Keratinocyte (primary cell): Measurements from ENCODE around the gene SH3RF1. TPM values are rescaled to one million over a fixed set of nuclear protein-coding genes. Genes with fewer than 3 reads are reported as not detected.

Source experiments
- DNase-seq: peaks from one replicate; pipeline ENCODE4 v3.0.0-alpha.2; 2011; ENCODE audit warnings: low read depth, missing footprints, low spot score
- FAIRE-seq: peaks from 2 replicates; lab custom pipeline; 2011; peaks lifted over from hg19 to GRCh38; lab: Jason Lieb, UNC
- H2AFZ ChIP-seq: 2 replicates; pipeline ENCODE4 v1.6.0; 2012; ENCODE audit warnings: low read length, control low read depth, inconsistent platforms; ENCODE audit not compliant: control insufficient read depth
- H3K27ac ChIP-seq: 2 replicates; pipeline ENCODE4 v1.5.1; 2011; ENCODE audit warnings: low read length; ENCODE audit not compliant: control insufficient read depth, insufficient read depth
- H3K27me3 ChIP-seq: 3 replicates; pipeline ENCODE4 v1.6.0; 2011; ENCODE audit warnings: low read length; ENCODE audit not compliant: control insufficient read depth, insufficient read depth; ENCODE audit errors: extremely low read depth
- H3K36me3 ChIP-seq, 2 experiments: 2 replicates in 1 of 2; 3 replicates in 1 of 2; pipeline ENCODE4 v1.5.1; 2011; ENCODE audit warnings: low read length in 2 of 2, mild to moderate bottlenecking in 1 of 2; ENCODE audit not compliant: control insufficient read depth in 2 of 2, insufficient read depth in 2 of 2; ENCODE audit errors: extremely low read depth in 1 of 2
- H3K4me1 ChIP-seq: 3 replicates; pipeline ENCODE4 v1.5.1; 2011; ENCODE audit warnings: low read length; ENCODE audit not compliant: control insufficient read depth, insufficient read depth; ENCODE audit errors: extremely low read depth
- H3K4me2 ChIP-seq: 3 replicates; pipeline ENCODE4 v1.6.0; 2011; ENCODE audit warnings: low read depth, low read length; ENCODE audit not compliant: control insufficient read depth, insufficient read depth; ENCODE audit errors: extremely low read depth
- H3K4me3 ChIP-seq, 3 experiments: fragments of 200-600 bp in 1 of 3; sonication (generic) in 1 of 3; 2 replicates in 2 of 3; 3 replicates in 1 of 3; pipeline ENCODE4 v1.5.1; 2011 to 2016; ENCODE audit warnings: low read length in 3 of 3, mild to moderate bottlenecking in 3 of 3, control low read depth in 2 of 3, inconsistent platforms in 1 of 3, low read depth in 1 of 3, mixed read lengths in 1 of 3, mixed run types in 1 of 3, moderate library complexity in 1 of 3; ENCODE audit not compliant: control insufficient read depth in 2 of 3, insufficient read depth in 2 of 3; ENCODE audit errors: extremely low read depth in 1 of 3
- H3K79me2 ChIP-seq: 2 replicates; pipeline ENCODE4 v1.6.0; 2012; ENCODE audit warnings: low read length; ENCODE audit not compliant: control insufficient read depth, insufficient read depth
- H3K9ac ChIP-seq: 3 replicates; pipeline ENCODE4 v1.6.0; 2011; ENCODE audit warnings: low read length; ENCODE audit not compliant: control insufficient read depth, insufficient read depth; ENCODE audit errors: extremely low read depth
- H3K9me1 ChIP-seq: 3 replicates; pipeline ENCODE4 v1.6.0; 2011; ENCODE audit warnings: low read length; ENCODE audit not compliant: control insufficient read depth, insufficient read depth; ENCODE audit errors: extremely low read depth
- H3K9me3 ChIP-seq: 2 replicates; pipeline ENCODE4 v1.5.1; 2012; ENCODE audit warnings: low read depth, low read length; ENCODE audit not compliant: control insufficient read depth
- H4K20me1 ChIP-seq: 3 replicates; pipeline ENCODE4 v1.6.0; 2011; ENCODE audit warnings: low read length; ENCODE audit not compliant: control insufficient read depth, insufficient read depth; ENCODE audit errors: extremely low read depth
- CTCF ChIP-seq, 3 experiments: IDR thresholded peaks in 1 of 3; conservative IDR thresholded peaks in 1 of 3; optimal IDR thresholded peaks in 1 of 3; 2 replicates in 2 of 3; 3 replicates in 1 of 3; pipeline versions ENCODE3 to v1.5.1; 2011; ENCODE audit warnings: low read length in 3 of 3, mild to moderate bottlenecking in 3 of 3, moderate library complexity in 2 of 3, control low read depth in 1 of 3, inconsistent platforms in 1 of 3; ENCODE audit not compliant: insufficient read depth in 2 of 3; ENCODE audit errors: extremely low read depth in 1 of 3
- EZH2 ChIP-seq: IDR thresholded peaks from one replicate; pipeline ENCODE4 v1.6.1; 2012; ENCODE audit warnings: inconsistent platforms, mild to moderate bottlenecking, low read length, moderate library complexity
- dilution Hi-C: fragments of 300-500 bp; cut with MboI; formaldehyde crosslinking; loops from one replicate; pipeline ENCODE4 v1.7.0; 2020; ENCODE audit warnings: low sequenced_read_pairs; ENCODE audit not compliant: extremely low pct_ligation_motif_present
- polyA plus RNA-seq, 5 experiments: library from polyadenylated mRNA; depleted of rRNA in 3 of 5; stranded (reverse) in 3 of 5; stranded (forward) in 1 of 5; unstranded in 1 of 5; fragments of >200 nt; gene quantifications; 1 replicate in 1 of 5; 2 replicates in 3 of 5; 3 replicates in 1 of 5; pipeline versions ENCODE4 v1.2.1 to v1.2.3, GENCODE V29; 2011 to 2012; ENCODE audit warnings: missing spikeins in 2 of 5, low read depth in 1 of 5, low replicate concordance in 1 of 5

The SH3RF1 gene
- polyA plus RNA-seq, 1 donor (not counting 4 experiments of a cell fraction or from before 2014, with no cell fraction given) = 9.5 TPM

DNA sequence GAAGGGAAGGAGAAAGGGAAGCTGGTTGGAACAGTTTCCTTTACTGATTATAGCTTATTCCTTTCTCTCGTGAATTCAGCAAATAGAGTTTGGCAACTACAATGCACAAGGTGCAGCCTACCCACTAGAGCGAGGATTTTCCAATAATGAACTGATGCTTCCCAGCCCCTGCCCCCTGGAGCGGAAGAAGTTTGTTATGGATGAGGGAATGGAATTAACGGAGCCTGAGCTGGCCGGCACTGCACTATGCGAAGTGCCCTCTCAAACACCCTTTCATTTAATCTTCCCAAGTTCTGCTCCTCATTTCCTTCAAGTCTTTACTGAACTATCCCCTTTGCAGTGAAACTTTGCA is 218.2 kb downstream of the SH3RF1 start:
- dilution Hi-C loops = no loop called here
- TF ChIP-seq EZH2 (no peak), CTCF (optimal IDR thresholded peaks at IDR 0.05 in 1 of 3, IDR thresholded peaks at IDR 0.05 in 1 of 3, conservative IDR thresholded peaks at IDR 0.05 in 1 of 3; ENCODE audit: extremely low read depth in 1 of 3, insufficient read depth in 2 of 3, low read length in 3 of 3) (no peak)
- H3K27me3 ChIP-seq = no peaks in the 10 kb centered on the region

DNA sequence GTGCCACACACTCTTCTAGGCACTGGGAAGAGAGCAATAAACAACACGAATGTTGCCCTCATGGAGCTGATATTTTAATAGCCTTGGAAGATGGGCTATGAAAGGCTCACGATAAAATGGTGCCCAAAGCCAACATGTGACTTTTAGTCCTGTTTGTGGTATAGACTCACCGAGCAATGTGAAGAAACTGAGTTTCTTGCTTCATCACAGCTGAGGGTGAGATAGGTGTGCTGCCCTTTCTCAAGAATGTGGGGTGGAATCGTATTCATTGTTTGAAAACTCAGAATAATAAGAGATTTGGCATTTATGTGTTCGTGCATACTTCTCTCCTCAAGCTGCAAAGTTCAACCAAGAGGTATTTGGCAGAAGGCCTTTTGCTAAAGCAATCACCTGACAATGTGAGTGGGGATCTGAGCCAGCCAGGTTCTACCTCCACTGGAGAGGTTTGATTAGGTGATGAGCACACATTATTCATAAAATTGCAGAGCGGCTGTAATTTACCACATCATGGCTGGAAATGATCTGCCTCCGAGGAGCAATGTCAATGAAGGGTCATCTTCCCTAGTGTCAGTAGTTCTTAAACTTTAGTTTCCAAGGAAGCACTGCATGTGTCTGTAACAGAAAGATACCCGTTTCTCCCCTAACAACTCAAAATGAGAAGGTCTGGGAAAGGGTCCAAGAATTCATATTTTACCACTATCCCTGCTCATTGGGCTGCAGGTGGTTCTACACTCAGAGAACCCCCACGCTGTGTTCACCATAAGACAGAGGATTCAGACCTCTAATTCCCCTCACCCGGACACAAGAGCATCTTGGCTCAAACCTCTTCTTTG is 218.8 kb downstream of the SH3RF1 start:
- dilution Hi-C loops = no loop called here
- no peak overlapping the region for H2AFZ ChIP-seq
- no peaks in the 10 kb centered on the region for H4K20me1 ChIP-seq
- TF ChIP-seq EZH2 = no peak
- no peak for TF ChIP-seq CTCF (optimal IDR thresholded peaks at IDR 0.05 in 1 of 3, IDR thresholded peaks at IDR 0.05 in 1 of 3, conservative IDR thresholded peaks at IDR 0.05 in 1 of 3; ENCODE audit: extremely low read depth in 1 of 3, insufficient read depth in 2 of 3, low read length in 3 of 3)
- no peak overlapping the region for H3K27ac ChIP-seq
- H3K9ac ChIP-seq = no peak overlapping the region
- FAIRE-seq (no peak), DNase-seq (no peak)
- no peak overlapping the region for H3K4me3 ChIP-seq
- H3K36me3 ChIP-seq = no peaks in the 10 kb centered on the region
- no peaks in the 10 kb centered on the region for H3K9me3 ChIP-seq
- H3K27me3 ChIP-seq = no peaks in the 10 kb centered on the region
- no peaks in the 10 kb centered on the region for H3K4me1 ChIP-seq
- no peaks in the 10 kb centered on the region for H3K79me2 ChIP-seq
- H3K4me2 ChIP-seq = no peak overlapping the region
- H3K9me1 ChIP-seq = no peaks in the 10 kb centered on the region

More for the DNA sequence above, 218.2 kb downstream of the SH3RF1 start:
- H4K20me1 ChIP-seq = no peaks in the 10 kb centered on the region
- H3K36me3 ChIP-seq = no peaks in the 10 kb centered on the region
- H3K9me3 ChIP-seq = no peaks in the 10 kb centered on the region
- H3K4me1 ChIP-seq = no peaks in the 10 kb centered on the region
- DNase-seq = no peak
- FAIRE-seq = no peak
- H3K79me2 ChIP-seq = no peaks in the 10 kb centered on the region
- H3K9me1 ChIP-seq = no peaks in the 10 kb centered on the region
- no peak overlapping the region for H3K9ac ChIP-seq
- H3K27ac ChIP-seq = no peak overlapping the region
- no peak overlapping the region for H3K4me3 ChIP-seq
- no peak overlapping the region for H3K4me2 ChIP-seq
- H2AFZ ChIP-seq = no peak overlapping the region
